Right atrium auricular region (tissue), 2 donors: Measurements from ENCODE around the gene BCAP31. TPM values are rescaled to one million over a fixed set of nuclear protein-coding genes. Genes with fewer than 3 reads are reported as not detected.

ENCODE experiments used
- DNase-seq: peaks from one replicate; pipeline ENCODE4 v3.0.0-alpha.2; 2019; ENCODE audit warnings: low spot score
- H3K27ac ChIP-seq, 2 donors: fragments of 200-600 bp; sonication (generic); 1 replicate in 1 of 2; 2 replicates in 1 of 2; pipeline ENCODE4 v1.5.1; 2016 to 2019
- H3K27me3 ChIP-seq, 2 donors: fragments of 200-600 bp; sonication (generic); one replicate each; pipeline versions ENCODE4 v1.5.1 to v1.6.0; 2017 to 2019
- H3K36me3 ChIP-seq: fragments of 200-600 bp; sonication (generic); one replicate; pipeline ENCODE4 v1.5.1; 2016
- H3K4me1 ChIP-seq, 2 donors: fragments of 200-600 bp; sonication (generic); one replicate each; pipeline versions ENCODE4 v1.5.1 to v1.6.0; 2017 to 2019
- H3K4me3 ChIP-seq, 2 donors: fragments of 200-600 bp; sonication (generic); 1 replicate in 1 of 2; 2 replicates in 1 of 2; pipeline ENCODE4 v1.5.1; 2017 to 2019; ENCODE audit warnings: mild to moderate bottlenecking in 1 of 2, moderate library complexity in 1 of 2
- H3K9me3 ChIP-seq, 2 donors: fragments of 200-600 bp; sonication (generic); one replicate each; pipeline ENCODE4 v1.5.1; 2019
- CTCF ChIP-seq, 2 donors: fragments of 200-600 bp; sonication (generic); IDR thresholded peaks; one replicate each; pipeline ENCODE4 v1.5.1; 2019; ENCODE audit warnings: antibody characterized with exemption in 2 of 2
- total RNA-seq, 2 donors: library from RNA; depleted of rRNA; stranded (reverse); fragments of >200 nt; gene quantifications; one replicate each; pipeline ENCODE4 v1.1.0, GENCODE V29; 2016

BCAP31 gene
- total RNA-seq, 2 donors from 2014 or later = 86.3 to 109 TPM

GRCh38 chrX:153667281-153667955 is 56.8 kb downstream of the BCAP31 start:
- no peaks in the 10 kb centered on the region for H3K4me1 ChIP-seq
- H3K9me3 ChIP-seq = peaks cover 0 to 4% of the 10 kb centered on the region in 2 donors
- DNase-seq = no peak
- no peaks in the 10 kb centered on the region for H3K27me3 ChIP-seq
- no peak overlapping the region for H3K27ac ChIP-seq
- no peak overlapping the region for H3K4me3 ChIP-seq
- no peak for TF ChIP-seq CTCF (IDR thresholded peaks at IDR 0.05)
- H3K36me3 ChIP-seq = no peaks in the 10 kb centered on the region

GRCh38 chrX:153665726-153666306 is 58.4 kb downstream of the BCAP31 start:
- H3K4me1 ChIP-seq = no peaks in the 10 kb centered on the region
- DNase-seq = no peak
- TF ChIP-seq CTCF (IDR thresholded peaks at IDR 0.05) = no peak
- no peak overlapping the region for H3K4me3 ChIP-seq
- no peak overlapping the region for H3K27ac ChIP-seq
- H3K36me3 ChIP-seq = no peaks in the 10 kb centered on the region
- peaks cover 0 to 4% of the 10 kb centered on the region in 2 donors for H3K9me3 ChIP-seq
- no peaks in the 10 kb centered on the region for H3K27me3 ChIP-seq

GRCh38 chrX:153662266-153662665 is 61.9 kb downstream of the BCAP31 start:
- no peak overlapping the region for H3K4me3 ChIP-seq
- TF ChIP-seq CTCF (IDR thresholded peaks at IDR 0.05) = peak in 1 of 2 donors; percentile 55
- H3K27ac ChIP-seq = no peak overlapping the region
- H3K36me3 ChIP-seq = no peaks in the 10 kb centered on the region
- peaks cover 0 to 3% of the 10 kb centered on the region in 2 donors for H3K27me3 ChIP-seq
- no peaks in the 10 kb centered on the region for H3K4me1 ChIP-seq
- H3K9me3 ChIP-seq = peaks cover 0 to 4% of the 10 kb centered on the region in 2 donors
- no peak for DNase-seq

GRCh38 chrX:153659268-153659667 is 64.9 kb downstream of the BCAP31 start:
- no peak for DNase-seq
- Histone ChIP-seq H3K4me1 (no peaks in the 10 kb centered on the region), H3K4me3 (no peak overlapping the region), H3K27ac (no peak overlapping the region), H3K36me3 (no peaks in the 10 kb centered on the region), H3K9me3 (peaks cover 0 to under 1% of the 10 kb centered on the region in 2 donors), H3K27me3 (peaks cover 0 to 3% of the 10 kb centered on the region in 2 donors)
- TF ChIP-seq CTCF (IDR thresholded peaks at IDR 0.05) = no peak

- no peak overlapping the region for H3K4me3 ChIP-seq
- no peak for DNase-seq
- peaks cover 0 to 11% of the 10 kb centered on the region in 2 donors for H3K9me3 ChIP-seq
- H3K27me3 ChIP-seq = peaks cover 0 to 3% of the 10 kb centered on the region in 2 donors
- H3K36me3 ChIP-seq = no peaks in the 10 kb centered on the region
- H3K27ac ChIP-seq = no peak overlapping the region
- TF ChIP-seq CTCF (IDR thresholded peaks at IDR 0.05) = no peak
- H3K4me1 ChIP-seq = no peaks in the 10 kb centered on the region
Measured at GRCh38 chrX:153657161-153657560, 67.0 kb downstream of the BCAP31 start.
